ENCODE results near the gene MIF4GD.
"Not testable (repeated sequence)": the region's sequence is repeated elsewhere in the genome, so short reads cannot be mapped to it uniquely, and the experiment has no call there.

Gene MIF4GD, protein sequence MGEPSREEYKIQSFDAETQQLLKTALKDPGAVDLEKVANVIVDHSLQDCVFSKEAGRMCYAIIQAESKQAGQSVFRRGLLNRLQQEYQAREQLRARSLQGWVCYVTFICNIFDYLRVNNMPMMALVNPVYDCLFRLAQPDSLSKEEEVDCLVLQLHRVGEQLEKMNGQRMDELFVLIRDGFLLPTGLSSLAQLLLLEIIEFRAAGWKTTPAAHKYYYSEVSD

DNA sequence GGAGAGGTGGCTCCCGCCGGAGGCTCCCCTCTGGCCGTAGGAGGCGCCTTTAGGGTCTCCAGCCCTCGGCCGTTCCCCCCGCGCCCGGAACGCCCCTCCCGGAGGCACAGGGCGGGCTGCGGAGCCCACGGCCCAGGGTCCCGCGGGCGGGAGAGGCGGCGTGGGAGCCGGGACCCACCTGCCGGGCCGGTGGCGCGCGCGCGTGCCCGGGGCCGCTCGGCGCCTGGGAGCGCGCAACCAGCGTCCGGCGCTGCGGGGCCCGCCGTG lies at the start of gene MIF4GD:
Gene MIF4GD, minus strand, starts transcription at position 266 of the 267 bp plus-strand sequence. CDS start 1,036 bp downstream, outside the sequence.
- no peak for DNase-seq (ENCODE audit: low read depth in 3 of 3, low spot score in 1 of 3)

DNA sequence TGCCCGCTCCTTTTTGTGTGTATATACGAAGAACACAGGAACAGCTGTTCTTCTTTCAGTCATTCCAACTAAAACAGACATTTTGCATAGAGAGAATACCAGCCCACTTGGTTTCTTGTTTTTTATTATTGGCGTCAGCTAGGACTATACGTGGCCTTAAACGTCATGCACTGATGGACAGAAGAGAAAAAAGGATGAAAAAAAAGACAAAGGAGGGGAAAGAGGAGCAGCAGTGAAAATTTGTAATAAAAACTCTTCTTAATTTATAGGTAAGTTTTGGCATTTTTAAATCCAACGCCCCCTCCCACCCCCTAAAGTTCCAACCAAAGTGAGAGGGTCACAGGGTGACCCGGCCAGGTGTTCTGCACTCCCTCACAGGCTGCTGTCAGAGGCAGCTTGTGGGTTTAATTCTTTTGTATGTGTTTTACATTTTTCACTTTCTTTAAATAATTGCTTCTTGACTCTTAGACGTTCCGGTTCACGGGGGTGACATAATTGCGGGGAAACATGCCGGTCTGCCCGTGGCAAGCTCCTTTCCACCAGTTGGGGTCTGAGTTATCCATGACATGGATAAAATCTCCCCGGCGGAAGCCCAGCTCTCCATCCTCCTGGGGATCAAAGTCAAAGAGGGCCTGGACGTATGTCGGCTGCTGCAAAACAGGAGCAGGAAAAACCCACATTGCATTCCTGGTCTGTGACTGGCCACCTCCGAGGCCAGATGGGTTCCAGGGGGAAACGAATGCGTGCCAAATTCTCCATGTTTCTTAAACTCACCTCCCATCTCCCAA lies 49.1 kb upstream of the MIF4GD start:
- no peak for DNase-seq (ENCODE audit: low read depth in 3 of 3, low spot score in 1 of 3)

DNA sequence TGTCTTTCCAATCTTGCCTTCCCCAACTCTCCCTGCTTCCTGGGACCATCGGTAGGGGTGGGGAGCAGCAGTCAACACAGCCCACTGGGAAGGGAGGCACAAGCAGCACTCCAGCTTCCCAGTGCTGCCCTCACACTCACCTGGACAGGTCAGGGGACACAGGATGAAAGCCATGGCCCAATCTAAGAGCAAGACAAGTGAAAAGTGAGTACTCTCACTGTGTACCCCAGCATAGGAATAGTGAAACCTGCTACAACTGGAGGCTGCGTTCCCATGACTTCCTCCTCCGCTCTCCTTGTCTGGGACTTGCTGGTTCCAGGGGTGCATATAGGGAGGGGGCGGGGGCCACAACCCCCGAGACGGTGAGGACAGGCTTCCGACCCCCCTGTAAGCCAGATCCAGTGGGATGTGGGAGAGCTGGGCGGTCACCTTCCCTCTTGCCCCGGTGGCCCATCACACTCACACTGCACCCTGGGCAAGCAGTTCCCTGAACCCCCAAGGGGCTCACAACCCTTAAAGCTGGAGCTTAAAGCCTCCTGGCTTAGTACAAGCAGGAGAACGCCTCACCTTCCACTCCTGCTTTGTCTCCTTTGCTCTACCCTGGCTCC lies 47.7 kb upstream of the MIF4GD start:
- no peak for DNase-seq (ENCODE audit: low read depth in 3 of 3, low spot score in 1 of 3)

DNA sequence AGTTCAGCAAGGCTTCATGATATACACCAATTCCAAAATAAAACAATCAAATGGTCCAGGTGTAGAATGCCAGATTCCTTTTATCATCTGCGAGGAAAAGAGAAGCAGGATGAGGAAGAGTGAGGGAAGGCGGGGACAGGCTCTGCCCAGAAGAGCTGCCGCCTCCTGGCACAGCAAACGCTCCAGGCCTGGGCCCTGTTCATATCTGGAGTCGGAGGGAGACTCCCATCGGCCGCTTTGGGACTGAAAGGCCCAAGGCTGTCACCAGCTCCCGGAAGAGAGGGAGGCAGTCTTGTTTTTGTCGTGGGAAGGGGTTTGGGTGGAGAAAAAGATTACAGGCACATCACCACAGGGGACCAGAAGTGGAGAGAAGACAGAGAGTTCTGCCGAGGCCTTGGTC lies 47.2 kb upstream of the MIF4GD start:
- DNase-seq (ENCODE audit: low read depth in 3 of 3, low spot score in 1 of 3) = no peak

DNA sequence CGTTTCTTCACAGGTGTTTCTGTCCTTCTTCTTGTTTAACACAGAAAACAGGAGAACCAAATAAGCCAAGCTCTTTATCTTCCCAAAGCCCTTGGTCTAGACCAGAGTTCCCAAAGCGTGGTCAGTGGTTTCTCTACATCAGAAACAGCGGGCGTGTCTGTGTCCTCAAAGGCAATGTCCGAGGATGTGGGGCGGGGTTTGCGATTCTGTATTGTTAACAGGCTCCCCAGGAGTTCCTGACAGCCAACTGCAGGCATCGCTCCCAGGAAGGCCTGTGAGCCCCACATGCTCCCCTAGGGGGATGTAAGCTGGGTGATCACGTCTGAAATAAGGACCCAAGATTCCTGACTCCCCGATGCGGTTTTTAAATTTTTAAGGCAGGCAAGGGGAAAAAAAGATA lies 46.6 kb upstream of the MIF4GD start:
- no peak for DNase-seq (ENCODE audit: low read depth in 3 of 3, low spot score in 1 of 3)

DNA sequence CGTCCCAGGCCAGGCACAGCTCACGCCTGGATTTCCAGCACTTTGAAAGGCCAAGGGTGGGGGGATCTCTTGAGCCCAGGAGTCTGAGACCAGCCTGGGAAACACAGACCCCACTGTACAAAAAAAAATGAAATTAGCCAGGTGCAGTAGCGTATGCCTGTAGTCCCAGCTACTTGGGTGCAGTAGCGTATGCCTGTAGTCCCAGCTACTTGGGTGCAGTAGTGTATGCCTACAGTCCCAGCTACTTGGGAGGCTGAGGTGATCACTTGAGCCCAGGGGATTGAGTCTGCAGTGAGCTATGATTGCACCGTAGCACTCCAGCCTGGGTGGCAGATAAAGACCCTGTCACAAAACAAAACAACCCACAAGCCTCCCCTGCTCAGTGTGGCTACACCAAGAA lies 45.2 kb upstream of the MIF4GD start:
- DNase-seq (ENCODE audit: low read depth in 3 of 3, low spot score in 1 of 3) = no peak

DNA sequence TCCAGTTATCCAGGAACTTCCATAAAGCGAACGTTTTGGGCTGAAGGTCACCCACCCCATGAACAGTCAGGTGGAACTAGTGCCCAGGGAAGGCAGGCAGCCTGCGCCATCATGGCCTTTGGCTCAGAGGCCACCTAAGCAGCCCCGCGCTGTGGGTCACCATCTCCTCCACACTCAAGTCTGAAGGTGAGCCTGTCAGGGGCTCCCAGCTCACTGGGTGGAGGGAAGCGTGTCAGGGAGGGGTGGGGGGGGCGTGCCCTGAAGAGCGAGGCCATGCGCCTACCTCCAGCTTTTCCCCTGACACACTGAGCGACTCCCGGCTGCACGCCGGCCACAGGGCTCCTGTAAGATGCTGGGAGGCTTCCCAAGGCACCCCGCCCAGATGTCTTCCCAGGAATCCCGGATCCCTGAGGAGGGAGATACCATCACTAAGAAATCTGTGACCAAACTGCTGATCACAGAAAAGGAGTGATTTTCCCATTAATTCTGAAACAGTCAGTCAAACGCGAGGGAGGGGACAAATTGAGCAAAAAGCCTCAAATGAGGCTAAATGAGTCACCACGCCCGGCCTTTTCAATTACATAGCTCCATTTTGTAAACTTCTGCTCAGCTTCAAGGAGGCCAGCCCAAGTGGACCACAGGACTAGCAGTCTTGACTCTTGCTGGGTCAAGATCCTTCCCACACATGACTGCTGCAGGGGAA lies 44.7 kb upstream of the MIF4GD start:
- no peak for DNase-seq (ENCODE audit: low read depth in 3 of 3, low spot score in 1 of 3)

DNA sequence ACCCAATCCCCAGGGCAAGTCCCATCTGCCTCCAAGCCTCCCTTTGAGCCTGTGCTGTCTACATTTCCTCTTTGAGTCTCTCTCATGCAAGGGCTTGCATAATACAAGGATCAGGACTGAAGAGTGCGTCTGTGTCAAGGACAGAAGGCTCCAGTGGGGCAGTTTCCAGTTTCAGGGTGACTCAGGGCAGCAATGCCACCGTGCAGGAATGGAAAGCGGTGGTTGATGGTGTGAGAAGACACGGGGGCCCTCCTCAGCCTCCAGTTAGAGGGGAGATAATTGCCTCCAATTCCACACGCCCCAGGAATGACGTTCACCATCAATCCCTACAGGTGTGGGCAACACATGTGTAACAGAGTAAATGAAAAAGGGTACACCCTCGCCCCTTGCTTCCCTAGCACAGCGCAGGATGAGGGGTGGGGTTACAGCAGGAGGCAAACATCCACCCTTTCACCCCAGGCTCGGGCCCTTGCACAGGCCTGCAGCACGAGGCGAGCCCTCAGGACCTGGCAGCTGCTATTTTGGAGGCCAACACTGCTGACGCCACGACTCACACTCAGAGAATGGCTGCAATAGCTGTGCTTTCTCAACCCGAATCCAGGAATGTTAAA lies 43.0 kb upstream of the MIF4GD start:
- DNase-seq (ENCODE audit: low read depth in 3 of 3, low spot score in 1 of 3) = no peak

DNA sequence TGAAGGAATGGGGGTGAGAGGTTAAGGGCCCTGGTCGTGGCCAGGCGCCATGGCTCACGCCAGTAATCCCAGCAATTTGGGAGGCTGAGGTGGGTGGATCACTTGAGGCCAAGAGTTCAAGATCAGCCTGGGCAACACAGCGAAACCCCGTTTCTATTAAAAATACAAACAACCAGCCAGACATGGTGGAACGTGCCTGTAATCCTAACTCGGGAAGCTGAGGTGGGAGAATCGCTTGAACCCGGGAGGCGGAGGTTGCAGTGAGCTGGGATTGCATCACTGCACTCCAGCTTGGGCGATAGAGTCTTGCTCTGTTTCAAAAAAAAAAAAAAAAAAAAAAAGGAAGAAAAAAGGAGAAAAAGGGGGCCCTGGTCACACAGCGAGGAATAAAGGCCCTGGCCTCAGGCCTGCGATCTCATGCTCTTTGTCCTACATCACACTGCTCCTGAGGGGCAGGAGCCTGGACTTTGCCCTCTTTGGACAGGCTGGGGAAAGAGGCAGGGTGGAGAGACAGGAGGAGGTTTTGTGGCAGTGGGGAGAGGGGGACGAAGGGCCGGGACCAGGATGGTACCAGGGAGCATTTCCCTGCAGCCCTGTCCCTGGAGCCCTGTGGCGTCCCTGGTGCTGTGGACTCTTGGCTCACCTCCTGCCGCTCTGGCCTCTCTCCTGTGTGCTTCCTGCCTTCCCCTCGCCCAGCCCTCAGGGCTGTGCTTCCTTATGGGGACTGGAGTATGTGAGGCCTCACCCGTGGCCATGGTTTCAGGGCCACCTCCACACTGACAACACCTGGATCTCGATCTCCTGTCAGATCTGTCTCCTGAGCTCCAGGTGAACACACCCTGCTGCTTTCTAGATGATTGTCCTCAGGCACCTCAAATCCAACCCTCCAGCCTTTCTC lies 38.0 kb upstream of the MIF4GD start:
- no peak for DNase-seq (ENCODE audit: low read depth in 3 of 3, low spot score in 1 of 3)

DNA sequence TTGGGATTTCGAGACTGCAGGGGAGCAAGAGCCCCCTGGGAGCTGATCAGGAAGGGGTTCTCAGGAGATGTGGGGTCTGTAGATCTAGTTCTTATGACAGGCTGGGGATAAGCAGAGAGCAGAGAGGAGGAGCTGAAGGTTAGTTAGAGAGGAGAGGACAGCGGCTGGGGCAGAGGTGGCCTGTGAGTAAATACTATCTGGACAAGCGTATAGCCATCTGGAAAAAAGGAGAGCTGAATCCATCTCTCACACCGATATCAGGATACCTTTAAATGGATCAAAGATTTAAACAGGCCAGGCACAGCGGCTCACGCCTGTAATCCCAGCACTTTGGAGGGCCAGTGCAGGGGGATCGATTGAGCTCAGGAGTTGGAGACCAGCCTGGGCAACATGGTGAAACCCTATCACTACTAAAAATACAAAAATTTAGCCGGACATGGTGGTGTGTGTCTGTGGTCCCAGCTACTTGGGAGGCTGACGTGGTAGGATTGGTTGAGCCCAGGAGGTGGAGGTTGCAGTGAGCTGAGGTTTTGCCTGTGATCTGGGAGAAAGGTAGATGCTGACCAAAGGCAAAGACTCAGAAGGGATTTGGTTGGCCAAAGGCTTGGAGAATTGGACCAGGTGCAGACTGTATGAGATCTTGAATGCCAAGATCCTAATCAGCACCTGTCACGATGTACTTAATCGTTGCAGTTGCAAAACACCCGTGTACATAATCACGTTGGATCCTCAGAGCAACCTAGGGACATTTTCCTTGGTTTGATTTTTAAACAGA lies 37.1 kb upstream of the MIF4GD start:
- no peak for DNase-seq (ENCODE audit: low read depth in 3 of 3, low spot score in 1 of 3)

DNA sequence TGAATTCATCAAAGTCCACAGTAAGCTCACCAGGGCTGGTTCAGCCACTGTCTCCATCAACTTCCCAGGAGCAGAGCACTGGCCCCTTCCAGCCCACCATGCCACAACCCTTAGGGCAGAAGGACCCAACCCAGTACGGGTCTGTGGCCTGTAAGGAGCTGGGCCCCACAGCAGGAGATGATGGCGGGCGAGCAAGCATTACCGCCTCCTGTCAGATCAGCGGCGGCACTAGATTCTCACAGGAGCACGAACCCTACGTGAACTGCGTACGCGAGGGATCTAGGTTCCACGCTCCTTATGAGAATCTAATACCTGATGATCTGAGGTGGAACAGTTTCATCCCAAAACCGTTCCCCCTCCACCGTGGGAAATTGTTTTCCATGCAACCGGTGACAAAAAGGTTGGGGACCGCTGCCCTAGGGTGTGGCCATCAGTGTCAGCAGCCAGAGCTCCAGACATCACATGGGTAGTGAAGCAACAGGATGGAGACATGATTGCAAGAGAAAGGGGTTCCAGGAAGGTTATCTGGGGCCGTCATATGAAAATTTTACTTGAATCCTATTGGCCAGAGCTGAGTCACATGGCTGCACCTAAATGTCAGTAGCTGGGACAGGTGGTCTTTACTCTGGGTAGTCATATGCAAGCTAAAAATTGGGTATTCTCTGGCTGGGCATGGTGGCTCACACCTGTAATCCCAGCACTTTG lies 30.6 kb upstream of the MIF4GD start:
- DNase-seq (ENCODE audit: low read depth in 3 of 3, low spot score in 1 of 3) = no peak

DNA sequence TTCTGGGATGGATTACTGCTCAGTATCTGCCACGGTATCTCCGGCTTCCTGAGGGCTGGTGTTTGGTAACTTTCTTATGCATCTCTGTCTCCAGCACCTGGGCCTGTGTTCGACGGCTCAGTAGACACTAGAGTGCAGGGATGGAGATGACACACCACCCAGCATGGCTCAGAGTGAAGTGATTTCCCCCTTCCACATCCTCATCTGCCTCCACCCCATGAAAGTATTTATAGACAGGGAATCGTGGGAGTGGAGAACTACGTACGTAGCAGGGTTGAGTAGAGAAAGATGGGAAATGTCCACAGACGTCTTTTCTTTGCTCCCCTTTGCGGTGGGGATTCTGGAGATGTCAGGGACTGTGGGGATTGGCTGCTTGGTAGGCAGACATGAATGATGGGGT lies 30.0 kb upstream of the MIF4GD start:
- no peak for DNase-seq (ENCODE audit: low read depth in 3 of 3, low spot score in 1 of 3)

DNA sequence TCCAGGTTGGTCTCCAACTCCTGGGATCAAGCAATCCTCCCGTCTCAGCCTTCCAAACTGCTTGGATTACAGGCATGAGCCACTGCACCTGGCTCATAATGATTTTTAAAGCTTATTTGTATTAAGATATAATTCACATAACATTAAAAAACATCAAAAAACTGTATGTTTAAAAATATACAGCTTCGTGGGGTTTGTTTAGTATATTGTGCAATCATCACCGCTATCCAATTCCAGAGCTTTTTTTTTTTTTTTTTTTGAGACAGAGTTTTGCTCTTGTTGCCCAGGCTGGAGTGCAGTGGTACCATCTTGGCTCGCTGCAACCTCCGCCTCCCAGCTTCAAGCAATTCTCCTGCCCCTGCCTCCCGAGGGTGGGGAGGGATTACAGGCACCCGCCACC lies 29.2 kb upstream of the MIF4GD start:
- no peak for DNase-seq (ENCODE audit: low read depth in 3 of 3, low spot score in 1 of 3)

DNA sequence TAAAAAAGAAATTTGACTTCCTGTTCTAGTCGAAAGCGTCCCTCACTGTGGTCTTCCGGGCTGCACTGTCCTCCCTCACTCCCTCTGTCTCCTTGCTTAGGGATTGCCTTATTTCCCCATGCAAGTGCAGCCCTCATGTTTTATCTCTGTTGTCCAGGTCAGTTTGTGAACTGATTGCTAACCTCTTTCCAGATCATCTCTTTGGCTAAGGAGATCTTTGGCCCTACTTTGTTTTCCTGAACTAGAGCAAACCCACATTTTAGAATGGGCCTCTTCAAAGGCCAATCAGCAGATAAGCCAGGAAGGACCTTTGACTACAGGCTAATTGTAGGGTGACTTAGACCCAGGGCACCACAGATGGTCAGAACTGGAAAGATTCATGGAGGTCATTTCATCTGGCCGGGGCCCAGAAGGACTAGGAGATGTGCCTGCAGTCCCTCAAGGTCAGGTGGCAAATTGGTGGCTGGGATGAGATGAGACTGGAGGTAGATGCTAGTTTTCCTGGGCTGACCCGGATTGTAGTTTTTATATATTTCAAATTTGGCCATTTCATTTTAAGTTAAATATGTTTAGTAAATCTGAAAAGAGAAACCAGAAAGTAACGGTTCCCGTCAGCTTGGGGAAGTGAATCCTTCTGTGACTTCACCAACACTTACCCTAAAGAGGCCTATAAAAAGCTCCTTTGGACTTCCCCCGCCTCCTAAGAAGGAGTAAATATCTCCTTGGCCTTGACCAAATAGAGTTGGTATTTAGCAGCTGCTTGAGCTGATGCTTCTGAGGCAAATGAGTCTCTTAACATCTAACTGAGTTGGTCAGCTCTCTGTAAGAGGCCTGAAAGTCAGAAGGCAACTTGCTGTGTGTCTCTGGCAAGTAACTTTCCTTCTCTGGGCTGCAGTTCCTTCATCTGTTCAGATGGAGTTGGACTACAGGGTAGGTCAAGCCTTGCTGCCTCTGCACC lies 24.4 kb upstream of the MIF4GD start:
- DNase-seq (ENCODE audit: low read depth in 3 of 3, low spot score in 1 of 3) = no peak

DNA sequence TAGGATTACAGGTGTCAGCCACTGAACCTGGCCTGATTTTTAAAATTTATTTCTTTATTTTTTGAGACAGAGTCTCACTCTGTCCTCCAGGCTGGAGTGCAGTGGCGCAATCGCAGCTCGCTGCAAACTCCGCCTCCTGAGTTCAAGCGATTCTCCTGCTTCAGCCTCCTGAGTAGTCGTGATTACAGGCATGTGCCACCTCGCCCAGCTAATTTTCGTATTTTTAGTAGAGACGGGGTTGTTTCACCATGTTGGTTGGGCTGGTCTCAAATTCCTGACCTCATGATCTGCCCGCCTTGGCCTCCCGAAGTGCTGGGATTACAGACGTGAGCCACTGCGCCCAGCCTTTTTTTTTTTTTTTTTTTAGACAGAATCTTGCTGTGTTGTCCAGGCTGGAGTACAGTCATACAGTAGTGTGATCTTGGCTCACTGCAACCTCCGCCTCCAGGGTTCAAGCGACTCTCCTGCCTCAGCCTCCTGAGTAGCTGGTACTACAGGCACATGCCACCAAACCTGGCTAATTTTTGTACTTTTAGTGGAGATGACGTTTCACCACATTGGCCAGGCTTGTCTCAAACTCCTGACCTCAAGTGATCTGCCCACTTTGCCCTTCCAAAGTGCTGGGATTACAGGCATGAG lies 21.9 kb upstream of the MIF4GD start:
- DNase-seq (ENCODE audit: low read depth in 3 of 3, low spot score in 1 of 3) = not testable (repeated sequence)

DNA sequence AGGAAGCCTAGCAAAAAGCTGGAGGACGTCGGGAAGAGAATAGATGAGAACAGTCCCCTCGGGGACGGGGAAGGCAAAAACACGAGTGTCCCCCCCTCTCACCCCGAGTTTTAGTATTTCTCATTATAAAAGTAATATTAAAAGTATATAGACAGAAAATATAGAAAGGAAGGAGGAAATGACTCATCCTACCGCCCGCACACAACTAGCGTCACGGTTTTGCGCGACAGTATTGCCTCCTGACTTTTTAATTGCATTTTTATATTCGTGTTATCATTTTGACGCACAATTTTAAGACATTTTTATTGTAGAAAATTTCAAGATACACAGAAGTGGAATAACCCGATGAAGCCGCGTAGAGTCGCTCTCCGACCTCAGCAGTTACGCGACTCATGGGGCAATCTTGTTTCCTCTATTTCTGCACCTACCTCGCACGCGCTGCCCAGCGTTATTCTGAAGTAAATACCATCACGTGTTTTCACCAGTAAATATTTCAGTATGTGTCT lies 18.9 kb upstream of the MIF4GD start:
- peak in 2 of 3 donors; percentile 35 to 55 for DNase-seq (ENCODE audit: low read depth in 3 of 3, low spot score in 1 of 3)

DNA sequence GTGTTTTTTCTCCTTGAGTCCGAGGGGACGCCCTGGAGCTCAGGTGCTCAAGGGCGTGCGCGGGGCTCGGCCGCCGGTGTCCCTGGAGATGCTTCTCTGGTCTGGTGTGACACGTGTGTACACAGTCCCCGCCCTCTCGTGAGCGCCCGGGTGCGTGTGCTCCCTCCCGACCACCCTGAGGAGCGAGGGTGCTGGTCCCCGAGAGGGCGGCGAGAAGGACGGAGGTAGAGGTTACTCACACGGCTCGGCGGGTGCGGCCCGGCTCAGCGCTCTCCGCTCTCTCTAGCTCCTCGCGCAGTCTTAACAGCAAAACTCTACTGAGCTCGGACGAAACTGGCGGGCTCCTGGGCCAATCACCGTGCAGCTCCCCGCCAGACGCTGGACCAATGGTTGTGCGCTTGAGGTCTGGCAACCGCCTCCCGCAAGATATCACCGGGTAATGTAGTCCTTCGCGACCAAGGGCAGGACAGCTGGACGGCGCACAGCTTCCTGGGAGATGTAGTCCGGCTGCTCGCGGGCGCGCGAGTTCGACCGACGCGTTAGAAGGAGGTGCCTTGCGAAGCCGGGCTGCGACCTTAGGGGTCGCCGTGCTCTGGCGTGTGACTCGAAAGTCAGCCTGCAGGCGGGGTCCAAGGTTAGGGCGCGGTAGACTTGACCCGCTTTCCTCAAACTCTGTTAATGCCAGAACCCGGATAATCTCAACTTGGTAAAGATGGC lies 18.2 kb upstream of the MIF4GD start, which contains the start of gene SLC25A19:
Gene SLC25A19, minus strand, starts transcription at position 319 of the 717 bp plus-strand sequence. CDS start 2,669 bp downstream, outside the sequence.
- peak; percentile 84 to 92 (median 92) for DNase-seq (ENCODE audit: low read depth in 3 of 3, low spot score in 1 of 3)

All from stimulated activated CD4-positive, alpha-beta T cell treated with anti-CD3 and anti-CD28 coated beads, TNF-alpha, amount 100 ng/mL, for 1 hour (primary cell).